HL-60 (cell line): ENCODE results near the gene STK40.

ENCODE experiments used
- DNase-seq, 2 experiments: peaks; one replicate each; pipeline ENCODE4 v3.0.0-alpha.2; 2010 to 2020; ENCODE audit warnings: low read depth in 1 of 2, low spot score in 1 of 2
- H3K27ac ChIP-seq: fragments of 250-450 bp; sonication (Bioruptor Pico); replicated peaks from 2 replicates; pipeline ENCODE4 v1.5.1; 2020; ENCODE audit warnings: mild to moderate bottlenecking, moderate library complexity
- H3K27me3 ChIP-seq: fragments of 250-450 bp; sonication (Bioruptor Pico); 2 replicates; pipeline ENCODE4 v1.5.1; 2021; ENCODE audit warnings: mild to moderate bottlenecking, moderate library complexity; ENCODE audit not compliant: insufficient read depth, poor library complexity, severe bottlenecking
- H3K4me3 ChIP-seq: replicated peaks from 2 replicates; pipeline ENCODE4 v1.5.1; 2011; ENCODE audit warnings: mild to moderate bottlenecking, control low read depth, low read length; ENCODE audit not compliant: insufficient read depth
- GABPA ChIP-seq: IDR thresholded peaks from 2 replicates; pipeline ENCODE4 v1.6.1; 2012; ENCODE audit warnings: low read depth
- POLR2AphosphoS5 ChIP-seq: IDR thresholded peaks from 2 replicates; pipeline ENCODE4 v1.6.1; 2012; ENCODE audit warnings: low read depth
- SPI1 ChIP-seq: IDR thresholded peaks from 2 replicates; pipeline ENCODE4 v1.6.1; 2012; ENCODE audit warnings: low read depth, mild to moderate bottlenecking, borderline replicate concordance
- TF ChIP-seq, protein P1 (sequence below): IDR thresholded peaks from 2 replicates; pipeline ENCODE4 v1.6.1; 2012; ENCODE audit warnings: low read depth; ENCODE audit not compliant: insufficient replicate concordance
- TF ChIP-seq, protein P2 (sequence below): IDR thresholded peaks from one replicate; pipeline ENCODE4 v1.5.1; 2011; ENCODE audit warnings: low read length, control low read depth, inconsistent platforms; ENCODE audit not compliant: insufficient read depth

The STK40 gene

DNA sequence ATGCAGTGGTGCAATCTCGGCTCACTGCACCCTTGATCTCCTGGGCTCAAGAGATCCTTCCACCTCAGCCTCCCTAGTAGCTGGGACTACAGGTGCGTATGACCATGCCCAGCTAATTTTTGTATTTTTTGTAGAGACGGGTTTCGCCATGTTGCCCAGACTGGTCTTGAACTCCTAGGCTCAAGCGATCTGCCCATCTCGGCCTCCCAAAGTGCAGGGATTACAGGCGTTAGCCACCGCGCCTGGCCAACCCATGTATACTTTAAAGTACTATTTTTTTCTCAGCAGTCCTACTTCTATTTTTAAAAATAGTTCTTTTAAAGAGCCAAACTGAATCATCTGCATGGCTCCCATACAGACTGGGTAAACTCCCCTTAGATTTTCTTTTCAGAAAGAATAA, 3.5 kb downstream of the STK40 start:
- Histone ChIP-seq H3K4me3 (no peak overlapping the region), H3K27me3 (no peaks in the 10 kb centered on the region), H3K27ac (no peak overlapping the region)
- no peak for DNase-seq
- TF ChIP-seq, protein P1, sequence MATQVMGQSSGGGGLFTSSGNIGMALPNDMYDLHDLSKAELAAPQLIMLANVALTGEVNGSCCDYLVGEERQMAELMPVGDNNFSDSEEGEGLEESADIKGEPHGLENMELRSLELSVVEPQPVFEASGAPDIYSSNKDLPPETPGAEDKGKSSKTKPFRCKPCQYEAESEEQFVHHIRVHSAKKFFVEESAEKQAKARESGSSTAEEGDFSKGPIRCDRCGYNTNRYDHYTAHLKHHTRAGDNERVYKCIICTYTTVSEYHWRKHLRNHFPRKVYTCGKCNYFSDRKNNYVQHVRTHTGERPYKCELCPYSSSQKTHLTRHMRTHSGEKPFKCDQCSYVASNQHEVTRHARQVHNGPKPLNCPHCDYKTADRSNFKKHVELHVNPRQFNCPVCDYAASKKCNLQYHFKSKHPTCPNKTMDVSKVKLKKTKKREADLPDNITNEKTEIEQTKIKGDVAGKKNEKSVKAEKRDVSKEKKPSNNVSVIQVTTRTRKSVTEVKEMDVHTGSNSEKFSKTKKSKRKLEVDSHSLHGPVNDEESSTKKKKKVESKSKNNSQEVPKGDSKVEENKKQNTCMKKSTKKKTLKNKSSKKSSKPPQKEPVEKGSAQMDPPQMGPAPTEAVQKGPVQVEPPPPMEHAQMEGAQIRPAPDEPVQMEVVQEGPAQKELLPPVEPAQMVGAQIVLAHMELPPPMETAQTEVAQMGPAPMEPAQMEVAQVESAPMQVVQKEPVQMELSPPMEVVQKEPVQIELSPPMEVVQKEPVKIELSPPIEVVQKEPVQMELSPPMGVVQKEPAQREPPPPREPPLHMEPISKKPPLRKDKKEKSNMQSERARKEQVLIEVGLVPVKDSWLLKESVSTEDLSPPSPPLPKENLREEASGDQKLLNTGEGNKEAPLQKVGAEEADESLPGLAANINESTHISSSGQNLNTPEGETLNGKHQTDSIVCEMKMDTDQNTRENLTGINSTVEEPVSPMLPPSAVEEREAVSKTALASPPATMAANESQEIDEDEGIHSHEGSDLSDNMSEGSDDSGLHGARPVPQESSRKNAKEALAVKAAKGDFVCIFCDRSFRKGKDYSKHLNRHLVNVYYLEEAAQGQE = no peak
- TF ChIP-seq SPI1 (no peak), POLR2AphosphoS5 (no peak), GABPA (no peak)
- TF ChIP-seq, protein P2, sequence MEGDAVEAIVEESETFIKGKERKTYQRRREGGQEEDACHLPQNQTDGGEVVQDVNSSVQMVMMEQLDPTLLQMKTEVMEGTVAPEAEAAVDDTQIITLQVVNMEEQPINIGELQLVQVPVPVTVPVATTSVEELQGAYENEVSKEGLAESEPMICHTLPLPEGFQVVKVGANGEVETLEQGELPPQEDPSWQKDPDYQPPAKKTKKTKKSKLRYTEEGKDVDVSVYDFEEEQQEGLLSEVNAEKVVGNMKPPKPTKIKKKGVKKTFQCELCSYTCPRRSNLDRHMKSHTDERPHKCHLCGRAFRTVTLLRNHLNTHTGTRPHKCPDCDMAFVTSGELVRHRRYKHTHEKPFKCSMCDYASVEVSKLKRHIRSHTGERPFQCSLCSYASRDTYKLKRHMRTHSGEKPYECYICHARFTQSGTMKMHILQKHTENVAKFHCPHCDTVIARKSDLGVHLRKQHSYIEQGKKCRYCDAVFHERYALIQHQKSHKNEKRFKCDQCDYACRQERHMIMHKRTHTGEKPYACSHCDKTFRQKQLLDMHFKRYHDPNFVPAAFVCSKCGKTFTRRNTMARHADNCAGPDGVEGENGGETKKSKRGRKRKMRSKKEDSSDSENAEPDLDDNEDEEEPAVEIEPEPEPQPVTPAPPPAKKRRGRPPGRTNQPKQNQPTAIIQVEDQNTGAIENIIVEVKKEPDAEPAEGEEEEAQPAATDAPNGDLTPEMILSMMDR = no peak

DNA sequence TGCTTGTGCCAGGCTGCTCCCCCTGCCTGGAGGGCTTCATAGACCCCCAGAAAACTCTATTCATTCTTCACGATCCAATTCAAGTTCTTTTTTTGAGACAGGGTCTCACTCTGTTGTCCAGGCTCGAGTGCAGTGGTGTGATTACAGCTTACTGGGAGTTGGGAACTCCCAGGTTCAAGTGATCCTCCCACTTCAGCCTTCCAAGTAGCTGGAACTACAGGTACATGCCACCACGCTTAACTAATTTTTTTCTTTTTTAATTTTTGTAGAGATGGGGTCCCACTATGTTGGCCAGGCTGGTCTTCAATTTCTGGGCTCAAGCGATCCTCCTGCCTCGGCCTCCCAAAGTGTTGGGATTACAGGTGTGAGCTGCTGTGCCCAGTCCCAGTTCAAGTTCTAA, 4.3 kb downstream of the STK40 start:
- no peak for TF ChIP-seq GABPA
- Histone ChIP-seq H3K27ac (no peak overlapping the region), H3K4me3 (no peak overlapping the region)

DNA sequence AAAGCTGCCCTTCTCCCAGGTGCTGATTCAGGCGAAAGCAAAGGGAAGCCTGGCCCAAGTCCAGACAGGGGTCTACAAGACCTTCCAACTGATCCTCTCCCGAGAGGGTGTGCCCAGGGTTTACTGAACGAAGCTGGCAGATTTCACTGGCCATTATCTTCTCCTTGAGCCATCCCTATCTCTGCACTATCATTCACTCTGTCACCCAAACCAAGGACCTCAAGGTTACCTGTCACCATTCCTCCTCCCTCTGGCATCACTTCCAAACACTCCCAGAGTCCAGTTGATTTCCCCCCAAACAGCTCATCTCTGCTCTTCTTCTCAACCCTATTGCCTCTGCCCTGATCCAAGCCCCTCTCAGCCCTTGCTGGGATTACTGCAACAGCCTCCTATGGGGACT, 4.9 kb downstream of the STK40 start:
- Histone ChIP-seq H3K4me3 (no peak overlapping the region), H3K27ac (no peak overlapping the region)
- DNase-seq = no peak

More for the DNA sequence above, 4.3 kb downstream of the STK40 start:
- H3K27me3 ChIP-seq = no peaks in the 10 kb centered on the region
- DNase-seq = no peak

GRCh38 chr1:36380143-36380619, 5.5 kb downstream of the STK40 start:
- Histone ChIP-seq H3K27me3 (no peaks in the 10 kb centered on the region), H3K4me3 (no peak overlapping the region), H3K27ac (no peak overlapping the region)
- TF ChIP-seq, protein P1 = no peak
- TF ChIP-seq GABPA = no peak
- no peak for TF ChIP-seq SPI1
- TF ChIP-seq POLR2AphosphoS5 = no peak
- TF ChIP-seq, protein P2 = no peak
- no peak for DNase-seq

More for the DNA sequence above, 4.9 kb downstream of the STK40 start:
- TF ChIP-seq GABPA = no peak
- no peak for TF ChIP-seq SPI1
- TF ChIP-seq, protein P1 = no peak
- TF ChIP-seq, protein P2 = no peak
- TF ChIP-seq POLR2AphosphoS5 = no peak
- no peaks in the 10 kb centered on the region for H3K27me3 ChIP-seq
